ENCODE data around the gene ADGRG6. TPM values are rescaled to one million over a fixed set of nuclear protein-coding genes. Genes with fewer than 3 reads are reported as not detected.
A peak's percentile ranks its signal among the peaks of the same experiment; 100 is the strongest.

ADGRG6 gene
- polyA plus RNA-seq: not detected

DNA sequence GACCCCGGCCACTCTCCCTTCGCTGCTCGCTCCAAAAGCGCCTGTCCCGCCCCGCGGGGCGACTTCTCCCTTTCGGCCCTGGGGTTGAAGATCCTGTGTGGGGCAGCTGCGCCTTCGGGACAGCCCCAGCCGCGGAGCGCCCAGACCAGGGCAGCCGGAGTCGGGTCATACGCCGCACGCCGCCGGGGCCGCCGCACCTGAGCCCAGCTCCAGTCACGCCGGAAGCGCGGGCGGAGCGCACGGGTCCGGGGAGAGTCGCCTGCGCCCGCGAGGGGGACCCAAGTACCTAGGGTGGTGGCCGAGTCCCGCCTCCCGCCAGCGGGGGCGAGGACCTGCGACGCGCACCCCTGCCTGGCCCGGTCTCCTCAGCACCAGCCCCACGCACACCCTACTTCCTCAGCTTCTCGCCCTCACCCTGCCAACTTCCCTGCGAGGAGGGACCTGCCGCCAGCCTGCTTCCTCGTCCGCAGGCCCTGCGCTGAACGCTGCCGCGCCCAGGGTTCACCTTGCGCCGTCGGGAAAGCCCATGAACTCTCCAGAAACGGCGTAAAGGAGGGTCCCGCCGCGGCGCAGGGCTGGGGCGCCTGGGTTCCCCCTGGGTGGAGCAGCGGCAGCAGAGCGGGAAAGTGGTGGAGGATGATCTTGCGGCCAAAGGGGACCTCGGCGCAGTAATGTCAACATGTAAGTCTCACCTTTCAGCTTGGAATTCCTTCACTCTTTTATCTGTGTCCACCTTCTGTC lies at the start of gene ADGRG6:
TSS of gene ADGRG6 (plus strand) at position 357 of the 741 bp plus-strand sequence. CDS start at position 680, 323 bp downstream.
- Mint-ChIP-seq H3K9me3 (peaks cover 0 to 2% (median 2%) of the 10 kb centered on the region in 3 donors), H3K4me1 (peaks cover 1 to 9% (median 6%) of the 10 kb centered on the region in 3 donors), H3K27ac (no peak within 1 kb of the TSS), H3K27me3 (peaks cover 19% of the 10 kb centered on the region), H3K36me3 (no peaks in the 10 kb centered on the region), H3K4me3 (peak within 1 kb of the TSS in 3 of 4 donors; percentile 43 to 84 (median 57))

- H3K9me3 Mint-ChIP-seq: no peaks in the 10 kb centered on the region
- H3K4me1 Mint-ChIP-seq: no peaks in the 10 kb centered on the region
- H3K4me3 Mint-ChIP-seq: no peak overlapping the region
- H3K27me3 Mint-ChIP-seq: peaks cover 2% of the 10 kb centered on the region
- H3K36me3 Mint-ChIP-seq: no peaks in the 10 kb centered on the region
- no peak overlapping the region for H3K27ac Mint-ChIP-seq
These were observed 47.3 kb upstream of the ADGRG6 start for GRCh38 chr6:142254513-142254912.

GRCh38 chr6:142255785-142256184 lies 46.0 kb upstream of the ADGRG6 start:
- no peaks in the 10 kb centered on the region for H3K4me1 Mint-ChIP-seq
- H3K36me3 Mint-ChIP-seq: no peaks in the 10 kb centered on the region
- H3K27ac Mint-ChIP-seq: no peak overlapping the region
- no peaks in the 10 kb centered on the region for H3K9me3 Mint-ChIP-seq
- H3K27me3 Mint-ChIP-seq: peaks cover 2% of the 10 kb centered on the region
- no peak overlapping the region for H3K4me3 Mint-ChIP-seq

DNA sequence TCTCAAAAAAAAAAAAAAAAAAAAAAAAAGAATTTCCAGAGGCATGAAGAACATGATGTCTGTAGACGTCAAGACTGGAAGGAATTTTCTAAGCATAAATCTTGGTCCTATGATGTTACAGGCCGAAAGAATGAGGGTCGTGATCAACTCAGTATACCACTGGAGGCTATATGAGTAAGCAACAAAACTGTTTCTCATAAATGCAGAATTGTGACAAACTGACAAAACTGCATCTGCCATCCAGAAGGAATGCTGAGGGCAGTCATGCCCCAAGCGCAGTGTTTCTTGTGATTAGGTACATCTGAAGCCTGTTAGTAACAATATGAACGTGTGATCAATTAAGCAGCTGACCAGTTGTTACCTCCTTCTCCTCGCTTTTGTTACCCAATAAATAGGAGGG lies 43.5 kb upstream of the ADGRG6 start:
- no peaks in the 10 kb centered on the region for H3K36me3 Mint-ChIP-seq
- H3K4me1 Mint-ChIP-seq: no peaks in the 10 kb centered on the region
- peaks cover 0 to 8% (median 0%) of the 10 kb centered on the region in 3 donors for H3K9me3 Mint-ChIP-seq
- H3K27ac Mint-ChIP-seq: no peak overlapping the region
- H3K27me3 Mint-ChIP-seq: peaks cover 4% of the 10 kb centered on the region
- no peak overlapping the region for H3K4me3 Mint-ChIP-seq

DNA sequence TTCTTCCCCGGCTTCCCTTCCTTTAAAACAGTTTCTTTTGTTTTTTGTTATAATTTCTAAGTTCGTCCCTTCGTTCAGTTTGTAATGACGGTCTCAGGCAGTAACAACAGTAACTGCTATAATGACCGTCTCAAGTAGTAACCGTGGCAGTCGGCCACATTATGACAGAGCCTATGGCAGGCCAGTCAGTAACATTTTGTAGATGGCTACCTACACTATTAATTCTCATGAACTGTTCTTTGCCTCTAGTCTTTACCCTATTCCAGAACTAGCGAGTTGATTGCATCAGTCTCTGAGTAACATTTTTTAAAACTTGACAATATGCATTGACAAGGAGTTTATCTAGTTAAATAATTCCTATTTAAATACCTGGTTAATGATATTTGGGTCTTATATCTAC lies 43.0 kb upstream of the ADGRG6 start:
- Mint-ChIP-seq H3K27me3 (peaks cover 4% of the 10 kb centered on the region), H3K36me3 (no peaks in the 10 kb centered on the region), H3K4me3 (no peak overlapping the region), H3K27ac (no peak overlapping the region), H3K4me1 (no peaks in the 10 kb centered on the region), H3K9me3 (peaks cover 0 to 8% (median 0%) of the 10 kb centered on the region in 3 donors)

GRCh38 chr6:142260748-142261147 lies 41.1 kb upstream of the ADGRG6 start:
- Mint-ChIP-seq H3K27me3 (peaks cover 4% of the 10 kb centered on the region), H3K36me3 (no peaks in the 10 kb centered on the region), H3K9me3 (peaks cover 0 to 8% (median 0%) of the 10 kb centered on the region in 3 donors), H3K27ac (no peak overlapping the region), H3K4me1 (no peaks in the 10 kb centered on the region), H3K4me3 (no peak overlapping the region)

GRCh38 chr6:142262231-142262630 lies 39.6 kb upstream of the ADGRG6 start:
- Mint-ChIP-seq H3K27me3 (peaks cover 2% of the 10 kb centered on the region), H3K9me3 (peaks cover 0 to 8% (median 0%) of the 10 kb centered on the region in 3 donors), H3K27ac (no peak overlapping the region), H3K36me3 (no peaks in the 10 kb centered on the region), H3K4me1 (no peaks in the 10 kb centered on the region), H3K4me3 (no peak overlapping the region)

DNA sequence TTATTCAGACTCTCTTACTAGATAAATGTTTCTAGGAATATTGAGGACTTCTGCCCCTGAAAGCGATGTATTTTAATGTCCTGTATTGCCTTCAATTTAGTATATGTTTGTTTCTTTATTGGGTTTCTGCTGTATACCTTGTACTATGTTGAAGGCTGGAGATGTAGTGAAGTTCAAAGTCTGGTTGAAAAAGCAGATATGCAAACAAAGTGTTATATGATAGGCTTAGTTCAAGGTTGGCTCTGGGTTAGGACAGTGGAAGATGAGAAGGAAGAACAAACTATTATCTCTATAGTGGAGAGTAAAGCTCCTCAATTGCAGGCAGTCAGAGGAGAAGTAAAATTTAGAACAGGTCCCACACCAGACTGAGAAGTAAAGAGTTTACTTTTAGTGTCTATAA lies 36.3 kb upstream of the ADGRG6 start:
- H3K27me3 Mint-ChIP-seq: peaks cover 2% of the 10 kb centered on the region
- no peaks in the 10 kb centered on the region for H3K4me1 Mint-ChIP-seq
- H3K27ac Mint-ChIP-seq: no peak overlapping the region
- peaks cover 0 to 8% (median 0%) of the 10 kb centered on the region in 3 donors for H3K9me3 Mint-ChIP-seq
- peaks cover 2% of the 10 kb centered on the region for H3K36me3 Mint-ChIP-seq
- H3K4me3 Mint-ChIP-seq: no peak overlapping the region

DNA sequence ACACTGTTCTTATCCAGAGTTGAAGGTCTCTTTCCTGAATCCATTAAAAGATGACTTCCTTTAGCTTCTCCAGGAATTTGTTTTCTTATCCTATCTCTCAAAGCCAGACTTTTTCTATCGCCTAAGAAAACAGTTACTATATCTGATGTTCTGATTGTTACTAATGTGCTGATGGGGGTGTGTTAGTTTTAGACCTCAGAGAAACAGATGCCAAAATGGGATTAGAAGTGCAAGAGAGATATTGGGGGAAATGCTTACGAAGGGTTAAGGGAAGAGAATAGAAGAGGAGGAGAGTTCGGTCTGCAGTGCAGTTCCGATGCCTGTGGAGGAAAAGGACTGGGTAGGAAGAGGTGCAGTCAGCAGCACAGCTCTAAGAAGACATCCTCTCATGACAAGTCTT lies 35.7 kb upstream of the ADGRG6 start:
- peaks cover 2% of the 10 kb centered on the region for H3K27me3 Mint-ChIP-seq
- H3K4me1 Mint-ChIP-seq: no peaks in the 10 kb centered on the region
- peaks cover 2% of the 10 kb centered on the region for H3K36me3 Mint-ChIP-seq
- H3K9me3 Mint-ChIP-seq: peaks cover 0 to 8% (median 0%) of the 10 kb centered on the region in 3 donors
- H3K27ac Mint-ChIP-seq: no peak overlapping the region
- no peak overlapping the region for H3K4me3 Mint-ChIP-seq

DNA sequence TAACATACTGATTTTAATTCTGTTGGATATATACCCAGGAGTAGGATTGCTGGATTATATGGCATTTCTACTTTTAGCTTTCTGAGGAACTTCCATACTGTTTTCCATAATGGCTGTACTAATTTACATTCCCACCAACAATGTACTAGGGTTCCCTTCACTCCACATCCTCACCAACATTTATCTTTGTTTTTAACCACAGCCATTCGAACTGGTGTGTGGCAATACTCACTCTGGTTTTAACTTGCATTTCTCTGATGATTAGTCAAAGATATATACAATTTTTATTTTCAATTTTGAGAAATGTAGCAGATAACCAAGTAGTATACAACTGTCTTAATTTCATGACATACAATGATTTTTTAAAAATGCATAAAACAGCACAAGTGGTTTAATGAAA lies 30.3 kb upstream of the ADGRG6 start:
- Mint-ChIP-seq H3K4me1 (no peaks in the 10 kb centered on the region), H3K36me3 (peaks cover 2% of the 10 kb centered on the region), H3K27ac (no peak overlapping the region), H3K4me3 (no peak overlapping the region), H3K9me3 (no peaks in the 10 kb centered on the region), H3K27me3 (no peaks in the 10 kb centered on the region)

DNA sequence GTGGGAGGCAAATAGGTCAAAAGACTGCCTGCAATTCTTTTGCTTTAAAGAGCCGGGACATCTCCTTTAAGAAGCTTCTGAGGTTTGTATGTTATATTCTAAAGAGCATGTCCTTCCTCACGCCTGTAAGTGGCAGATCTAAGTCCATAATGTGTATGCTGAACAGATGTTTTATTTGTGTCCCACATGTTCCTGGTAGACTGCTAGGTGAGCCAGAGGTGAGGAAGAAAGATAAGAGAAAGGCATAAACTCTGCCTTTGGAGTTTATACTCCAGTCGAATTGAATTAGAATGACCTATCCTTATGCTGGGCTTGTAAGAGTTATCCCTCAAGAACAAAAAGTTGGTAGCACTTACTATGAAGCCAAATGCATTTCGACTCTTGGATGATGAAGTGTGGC lies 27.2 kb upstream of the ADGRG6 start:
- Mint-ChIP-seq H3K4me3 (no peak overlapping the region), H3K9me3 (peaks cover 0 to 2% (median 0%) of the 10 kb centered on the region in 3 donors), H3K27ac (no peak overlapping the region), H3K36me3 (no peaks in the 10 kb centered on the region), H3K27me3 (no peaks in the 10 kb centered on the region), H3K4me1 (no peaks in the 10 kb centered on the region)

DNA sequence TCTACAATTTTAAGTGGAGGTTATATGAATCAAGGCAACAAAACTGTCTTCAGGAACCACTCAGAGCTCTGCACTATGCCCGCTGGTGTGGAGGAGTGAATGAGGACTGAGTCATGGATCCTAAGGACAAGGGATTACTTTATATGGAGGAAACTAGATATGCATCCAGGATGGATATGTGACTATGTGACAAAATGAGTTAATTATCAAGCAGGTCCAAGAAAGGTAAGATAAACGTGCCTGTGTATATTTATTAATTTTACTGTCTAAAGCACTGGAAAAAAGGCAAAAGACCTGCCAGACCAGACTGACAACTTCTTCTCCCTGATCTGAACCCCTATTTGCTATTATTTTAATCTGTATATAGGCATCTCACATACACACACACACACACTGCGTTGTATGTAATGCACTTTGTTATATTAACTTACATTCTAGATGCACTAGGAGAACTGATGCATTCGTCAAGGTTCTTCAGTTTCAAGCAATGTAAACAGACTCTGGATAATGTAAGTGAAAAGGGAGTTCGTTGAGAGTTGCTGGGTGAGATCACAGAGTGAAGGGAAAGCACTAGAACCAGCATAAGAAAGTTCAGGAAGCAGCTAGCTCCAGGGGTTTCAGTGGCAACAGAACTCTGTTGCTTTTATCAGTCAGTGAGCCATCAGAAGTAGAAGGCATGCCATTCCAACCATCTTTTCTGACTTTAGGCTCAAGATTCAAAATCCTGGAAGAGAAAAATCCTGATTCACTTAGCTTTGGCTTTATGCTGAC lies 26.4 kb upstream of the ADGRG6 start:
- H3K4me3 Mint-ChIP-seq: no peak overlapping the region
- H3K9me3 Mint-ChIP-seq: peaks cover 0 to 2% (median 0%) of the 10 kb centered on the region in 3 donors
- H3K36me3 Mint-ChIP-seq: no peaks in the 10 kb centered on the region
- H3K4me1 Mint-ChIP-seq: no peaks in the 10 kb centered on the region
- H3K27me3 Mint-ChIP-seq: no peaks in the 10 kb centered on the region
- H3K27ac Mint-ChIP-seq: no peak overlapping the region

GRCh38 chr6:142276256-142276655 lies 25.6 kb upstream of the ADGRG6 start:
- H3K27me3 Mint-ChIP-seq: no peaks in the 10 kb centered on the region
- H3K4me3 Mint-ChIP-seq: no peak overlapping the region
- H3K9me3 Mint-ChIP-seq: peaks cover 0 to 2% (median 0%) of the 10 kb centered on the region in 3 donors
- H3K36me3 Mint-ChIP-seq: no peaks in the 10 kb centered on the region
- no peaks in the 10 kb centered on the region for H3K4me1 Mint-ChIP-seq
- H3K27ac Mint-ChIP-seq: no peak overlapping the region

- H3K9me3 Mint-ChIP-seq: peaks cover 0 to 7% (median 0%) of the 10 kb centered on the region in 3 donors
- peaks cover 3% of the 10 kb centered on the region for H3K36me3 Mint-ChIP-seq
- H3K27ac Mint-ChIP-seq: no peak overlapping the region
- H3K4me1 Mint-ChIP-seq: no peaks in the 10 kb centered on the region
- no peaks in the 10 kb centered on the region for H3K27me3 Mint-ChIP-seq
- H3K4me3 Mint-ChIP-seq: peak overlapping the region in 1 of 4 donors; percentile 34
These were observed 22.2 kb upstream of the ADGRG6 start for GRCh38 chr6:142279350-142280180.

DNA sequence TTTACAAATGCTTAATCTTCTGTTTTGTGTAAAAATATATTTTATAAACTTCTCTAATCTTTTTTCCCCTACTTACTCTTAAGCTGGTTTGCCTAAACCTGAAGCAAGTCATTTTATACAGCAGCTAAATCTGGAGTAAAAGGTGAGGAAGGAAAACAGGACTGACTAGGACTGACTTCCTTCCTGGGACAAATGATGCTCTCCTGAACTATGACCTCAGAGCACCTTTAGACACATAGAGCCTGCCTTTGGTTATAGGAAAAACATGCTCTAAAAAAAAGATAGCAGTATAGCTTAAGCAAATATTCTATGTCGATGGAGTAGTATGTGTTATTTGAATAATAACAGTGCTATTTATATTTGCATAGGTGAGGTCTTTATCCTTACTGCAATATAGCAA lies 21.5 kb upstream of the ADGRG6 start:
- Mint-ChIP-seq H3K36me3 (peaks cover 3% of the 10 kb centered on the region), H3K9me3 (peaks cover 0 to 7% (median 0%) of the 10 kb centered on the region in 3 donors), H3K27ac (no peak overlapping the region), H3K4me3 (no peak overlapping the region), H3K4me1 (no peaks in the 10 kb centered on the region), H3K27me3 (no peaks in the 10 kb centered on the region)
